ENCODE results near the gene FBXL14. TPM values are rescaled to one million over a fixed set of nuclear protein-coding genes. Genes with fewer than 3 reads are reported as not detected.
A peak's percentile ranks its signal among the peaks of the same experiment; 100 is the strongest.

FBXL14 gene
- total and polyA plus RNA-seq, 9 of the 15 experiments (the other 6 are each of a cell fraction or from before 2014, with no cell fraction given): 0.13 to 9.8 (median 3.3) TPM

GRCh38 chr12:1594261-1595025, at the start of gene FBXL14 (continued):
- TF ChIP-seq RREB1 (CRISPR knock-in tag; IDR thresholded peaks at IDR 0.05) (no peak), ZNF766 (CRISPR knock-in tag; conservative IDR thresholded peaks at IDR 0.05) (no peak), THRAP3 (IDR thresholded peaks at IDR 0.05; ENCODE audit: borderline replicate concordance) (no peak), EP400 (IDR thresholded peaks at IDR 0.05) (no peak), SREBF1 (IDR thresholded peaks at IDR 0.05; ENCODE audit: borderline replicate concordance, low read depth, low read length) (0 out of 2 replicates have a peak, but pooled peaks have one; percentile 16), CHAMP1 (IDR thresholded peaks at IDR 0.05) (no peak), HNRNPH1 (optimal IDR thresholded peaks at IDR 0.05; ENCODE audit: low read depth, low read length) (no peak), ZFX (CRISPR knock-in tag; IDR thresholded peaks at IDR 0.05) (peak; percentile 23)
- TF ChIP-seq, protein P1, sequence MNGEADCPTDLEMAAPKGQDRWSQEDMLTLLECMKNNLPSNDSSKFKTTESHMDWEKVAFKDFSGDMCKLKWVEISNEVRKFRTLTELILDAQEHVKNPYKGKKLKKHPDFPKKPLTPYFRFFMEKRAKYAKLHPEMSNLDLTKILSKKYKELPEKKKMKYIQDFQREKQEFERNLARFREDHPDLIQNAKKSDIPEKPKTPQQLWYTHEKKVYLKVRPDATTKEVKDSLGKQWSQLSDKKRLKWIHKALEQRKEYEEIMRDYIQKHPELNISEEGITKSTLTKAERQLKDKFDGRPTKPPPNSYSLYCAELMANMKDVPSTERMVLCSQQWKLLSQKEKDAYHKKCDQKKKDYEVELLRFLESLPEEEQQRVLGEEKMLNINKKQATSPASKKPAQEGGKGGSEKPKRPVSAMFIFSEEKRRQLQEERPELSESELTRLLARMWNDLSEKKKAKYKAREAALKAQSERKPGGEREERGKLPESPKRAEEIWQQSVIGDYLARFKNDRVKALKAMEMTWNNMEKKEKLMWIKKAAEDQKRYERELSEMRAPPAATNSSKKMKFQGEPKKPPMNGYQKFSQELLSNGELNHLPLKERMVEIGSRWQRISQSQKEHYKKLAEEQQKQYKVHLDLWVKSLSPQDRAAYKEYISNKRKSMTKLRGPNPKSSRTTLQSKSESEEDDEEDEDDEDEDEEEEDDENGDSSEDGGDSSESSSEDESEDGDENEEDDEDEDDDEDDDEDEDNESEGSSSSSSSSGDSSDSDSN (IDR thresholded peaks at IDR 0.05; ENCODE audit: borderline replicate concordance in 1 of 2, low read depth in 2 of 2, low read length in 2 of 2): peak; percentile 20 to 71; a peak in 2 of 4 replicates
- TF ChIP-seq, protein P2, sequence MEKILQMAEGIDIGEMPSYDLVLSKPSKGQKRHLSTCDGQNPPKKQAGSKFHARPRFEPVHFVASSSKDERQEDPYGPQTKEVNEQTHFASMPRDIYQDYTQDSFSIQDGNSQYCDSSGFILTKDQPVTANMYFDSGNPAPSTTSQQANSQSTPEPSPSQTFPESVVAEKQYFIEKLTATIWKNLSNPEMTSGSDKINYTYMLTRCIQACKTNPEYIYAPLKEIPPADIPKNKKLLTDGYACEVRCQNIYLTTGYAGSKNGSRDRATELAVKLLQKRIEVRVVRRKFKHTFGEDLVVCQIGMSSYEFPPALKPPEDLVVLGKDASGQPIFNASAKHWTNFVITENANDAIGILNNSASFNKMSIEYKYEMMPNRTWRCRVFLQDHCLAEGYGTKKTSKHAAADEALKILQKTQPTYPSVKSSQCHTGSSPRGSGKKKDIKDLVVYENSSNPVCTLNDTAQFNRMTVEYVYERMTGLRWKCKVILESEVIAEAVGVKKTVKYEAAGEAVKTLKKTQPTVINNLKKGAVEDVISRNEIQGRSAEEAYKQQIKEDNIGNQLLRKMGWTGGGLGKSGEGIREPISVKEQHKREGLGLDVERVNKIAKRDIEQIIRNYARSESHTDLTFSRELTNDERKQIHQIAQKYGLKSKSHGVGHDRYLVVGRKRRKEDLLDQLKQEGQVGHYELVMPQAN (IDR thresholded peaks at IDR 0.05; ENCODE audit: borderline replicate concordance): 0 out of 2 replicates have a peak, but pooled peaks have one; percentile 49
- TF ChIP-seq, protein P3, sequence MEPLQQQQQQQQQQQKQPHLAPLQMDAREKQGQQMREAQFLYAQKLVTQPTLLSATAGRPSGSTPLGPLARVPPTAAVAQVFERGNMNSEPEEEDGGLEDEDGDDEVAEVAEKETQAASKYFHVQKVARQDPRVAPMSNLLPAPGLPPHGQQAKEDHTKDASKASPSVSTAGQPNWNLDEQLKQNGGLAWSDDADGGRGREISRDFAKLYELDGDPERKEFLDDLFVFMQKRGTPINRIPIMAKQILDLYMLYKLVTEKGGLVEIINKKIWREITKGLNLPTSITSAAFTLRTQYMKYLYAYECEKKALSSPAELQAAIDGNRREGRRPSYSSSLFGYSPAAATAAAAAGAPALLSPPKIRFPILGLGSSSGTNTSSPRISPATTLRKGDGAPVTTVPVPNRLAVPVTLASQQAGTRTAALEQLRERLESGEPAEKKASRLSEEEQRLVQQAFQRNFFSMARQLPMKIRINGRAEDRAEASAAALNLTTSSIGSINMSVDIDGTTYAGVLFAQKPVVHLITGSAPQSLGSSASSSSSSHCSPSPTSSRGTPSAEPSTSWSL (CRISPR knock-in tag; IDR thresholded peaks at IDR 0.05; ENCODE audit: borderline replicate concordance): no peak
